Sigmoid colon (tissue), 7 donors: Measurements from ENCODE around the gene PLEKHA1. TPM values are rescaled to one million over a fixed set of nuclear protein-coding genes. Genes with fewer than 3 reads are reported as not detected.

Experiments used
- DNase-seq: peaks from one replicate; pipeline ENCODE4 v3.0.0-alpha.2; 2019
- H3K27ac ChIP-seq, 4 donors: fragments of 200-600 bp; sonication (generic); one replicate each; pipeline ENCODE4 v1.5.1; 2016 to 2019; ENCODE audit warnings: mild to moderate bottlenecking in 1 of 4
- H3K27me3 ChIP-seq, 3 donors: fragments of 200-600 bp; sonication (generic); one replicate each; pipeline ENCODE4 v1.5.1; 2019; ENCODE audit warnings: mild to moderate bottlenecking in 1 of 3
- H3K36me3 ChIP-seq, 4 donors: fragments of 200-600 bp; sonication (generic); one replicate each; pipeline ENCODE4 v1.5.1; 2016 to 2019
- H3K4me1 ChIP-seq, 4 donors: fragments of 200-600 bp; sonication (generic); one replicate each; pipeline ENCODE4 v1.5.1; 2017 to 2019
- H3K4me3 ChIP-seq, 4 donors: fragments of 200-600 bp; sonication (generic); one replicate each; pipeline ENCODE4 v1.5.1; 2017 to 2019; ENCODE audit warnings: mild to moderate bottlenecking in 2 of 4, moderate library complexity in 1 of 4
- H3K9me3 ChIP-seq, 4 donors: fragments of 200-600 bp in 3 of 4; sonication (generic) in 3 of 4; one replicate each; pipeline versions ENCODE4 v1.5.1 to v1.6.1; 2013 to 2019
- EP300 ChIP-seq, 4 donors: sonication (generic); formaldehyde crosslinking; IDR thresholded peaks; one replicate each; pipeline ENCODE4 v1.6.1; 2017; ENCODE audit warnings: antibody characterized with exemption in 4 of 4
- POLR2A ChIP-seq, 2 donors: fragments of 450-650 bp; IDR thresholded peaks; one replicate each; pipeline ENCODE4 v1.6.1; 2016; ENCODE audit warnings: antibody characterized with exemption in 2 of 2, mild to moderate bottlenecking in 2 of 2, moderate library complexity in 2 of 2
- POLR2AphosphoS5 ChIP-seq, 4 donors: sonication (generic); formaldehyde crosslinking; IDR thresholded peaks; one replicate each; pipeline ENCODE4 v1.6.1; 2017; ENCODE audit warnings: antibody characterized with exemption in 4 of 4
- WGBS, 2 donors: extraction: QIAGEN DNeasy Blood & Tissue Kit; methylation state at CpG; one replicate each; pipeline ENCODE4 v1.1.7; 2013; 5-methylcytosine and 5-hydroxymethylcytosine counted together
- intact Hi-C: fragments of 100-400 bp; cut with DNase I; formaldehyde crosslinking; loops from one replicate; pipeline ENCODE4 v1.15.1; 2023
- polyA plus RNA-seq, 3 donors: library from polyadenylated mRNA; stranded (reverse); fragments of 200-250 nt; gene quantifications; one replicate each; pipeline ENCODE4 v1.2.3, GENCODE V29; 2013
- total RNA-seq, 4 donors: library from RNA; depleted of rRNA; stranded (reverse); fragments of >200 nt; gene quantifications; one replicate each; pipeline ENCODE4 v1.1.0, GENCODE V29; 2016
- TF ChIP-seq, protein P1 (sequence below), 4 experiments: fragments of 450-650 bp in 3 of 4; fragments of 200-600 bp in 1 of 4; IDR thresholded peaks; one replicate each; pipeline ENCODE4 v1.5.1; 2016 to 2019; ENCODE audit warnings: antibody characterized with exemption in 4 of 4, mild to moderate bottlenecking in 3 of 4, moderate library complexity in 2 of 4
- donor health status: healthy with polysubstance abuse.
- donor health status: Bipolar disorder and iron deficiency.
- donor health status: healthy.

PLEKHA1 gene
- total and polyA plus RNA-seq, 7 donors: 20.9 to 53.2 (median 38.4) TPM

DNA sequence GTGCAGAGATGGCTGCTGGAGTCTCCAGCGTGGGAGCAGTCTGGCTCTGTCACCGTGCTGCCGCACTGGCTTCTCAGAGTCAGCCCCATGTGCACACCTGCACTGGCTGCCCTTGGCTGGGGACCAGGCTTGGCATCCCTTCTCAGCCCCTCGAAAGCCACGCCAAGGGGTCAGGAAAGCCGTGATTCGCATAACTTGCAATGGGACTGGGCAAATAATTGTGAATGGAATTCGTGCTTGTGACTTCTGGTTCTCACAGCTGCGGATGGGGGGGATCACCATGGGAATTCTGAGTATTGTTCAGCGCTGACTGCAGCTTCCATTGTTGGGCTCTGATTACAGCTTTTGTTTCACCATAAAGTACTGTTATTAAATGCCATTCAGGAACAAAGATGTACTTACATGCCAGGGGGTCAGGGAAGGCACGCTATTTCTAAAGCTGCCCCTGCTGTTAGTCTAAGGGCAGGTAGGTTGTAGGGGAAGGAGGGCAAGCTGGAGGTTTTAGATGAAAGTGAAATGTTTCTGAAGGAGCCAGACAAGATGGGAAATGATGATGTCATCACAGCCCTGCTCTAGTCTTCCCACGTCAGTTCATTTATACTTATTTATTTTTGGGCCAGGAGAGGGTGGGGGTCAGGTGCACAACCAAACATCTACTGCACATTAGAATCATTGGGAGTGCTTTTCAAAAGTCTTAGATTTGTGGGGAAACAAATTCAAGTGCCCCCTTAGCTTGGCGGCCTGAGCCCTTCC is 5.8 kb upstream of the PLEKHA1 start:
- Histone ChIP-seq H3K9me3 (no peaks in the 10 kb centered on the region), H3K4me1 (peaks cover 0 to 43% (median 35%) of the 10 kb centered on the region in 4 donors), H3K27ac (no peak overlapping the region), H3K27me3 (no peaks in the 10 kb centered on the region), H3K4me3 (no peak overlapping the region), H3K36me3 (no peaks in the 10 kb centered on the region)
- no peak for DNase-seq
- TF ChIP-seq, protein P1, sequence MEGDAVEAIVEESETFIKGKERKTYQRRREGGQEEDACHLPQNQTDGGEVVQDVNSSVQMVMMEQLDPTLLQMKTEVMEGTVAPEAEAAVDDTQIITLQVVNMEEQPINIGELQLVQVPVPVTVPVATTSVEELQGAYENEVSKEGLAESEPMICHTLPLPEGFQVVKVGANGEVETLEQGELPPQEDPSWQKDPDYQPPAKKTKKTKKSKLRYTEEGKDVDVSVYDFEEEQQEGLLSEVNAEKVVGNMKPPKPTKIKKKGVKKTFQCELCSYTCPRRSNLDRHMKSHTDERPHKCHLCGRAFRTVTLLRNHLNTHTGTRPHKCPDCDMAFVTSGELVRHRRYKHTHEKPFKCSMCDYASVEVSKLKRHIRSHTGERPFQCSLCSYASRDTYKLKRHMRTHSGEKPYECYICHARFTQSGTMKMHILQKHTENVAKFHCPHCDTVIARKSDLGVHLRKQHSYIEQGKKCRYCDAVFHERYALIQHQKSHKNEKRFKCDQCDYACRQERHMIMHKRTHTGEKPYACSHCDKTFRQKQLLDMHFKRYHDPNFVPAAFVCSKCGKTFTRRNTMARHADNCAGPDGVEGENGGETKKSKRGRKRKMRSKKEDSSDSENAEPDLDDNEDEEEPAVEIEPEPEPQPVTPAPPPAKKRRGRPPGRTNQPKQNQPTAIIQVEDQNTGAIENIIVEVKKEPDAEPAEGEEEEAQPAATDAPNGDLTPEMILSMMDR (IDR thresholded peaks at IDR 0.05): no peak
- TF ChIP-seq POLR2A (IDR thresholded peaks at IDR 0.05): no peak
- intact Hi-C loops: no loop called here
- 77 to 87% methylated on average over 13 of the region's 13 CpGs for WGBS, 2 donors

GRCh38 chr10:122373108-122373507 is 1.4 kb upstream of the PLEKHA1 start:
- TF ChIP-seq, protein P1 (IDR thresholded peaks at IDR 0.05): no peak
- TF ChIP-seq POLR2AphosphoS5 (IDR thresholded peaks at IDR 0.05): no peak
- no peak for TF ChIP-seq EP300 (IDR thresholded peaks at IDR 0.05)
- TF ChIP-seq POLR2A (IDR thresholded peaks at IDR 0.05): no peak
- WGBS, 2 donors: 49 to 76% methylated on average over 4 of the region's 4 CpGs
- Histone ChIP-seq H3K27me3 (no peaks in the 10 kb centered on the region), H3K9me3 (no peaks in the 10 kb centered on the region), H3K4me1 (peaks cover 0 to 59% (median 45%) of the 10 kb centered on the region in 4 donors), H3K27ac (peak overlapping the region; percentile 98 to 100 (median 98)), H3K36me3 (no peaks in the 10 kb centered on the region), H3K4me3 (no peak overlapping the region)
- intact Hi-C loops: loop anchor here (5.0 kb wide), 2 partner anchors 114 to 231 kb away; no protein-coding TSS in a partner anchor
- no peak for DNase-seq

GRCh38 chr10:122373721-122374120 is 787 bp upstream of the PLEKHA1 start:
- intact Hi-C loops: loop anchor here (2.0 to 5.0 kb wide), 3 partner anchors 65 to 231 kb away; no protein-coding TSS in a partner anchor

GRCh38 chr10:122374859-122375678 is 561 bp downstream of the PLEKHA1 start:
- Histone ChIP-seq H3K4me1 (peaks cover 0 to 61% (median 47%) of the 10 kb centered on the region in 4 donors), H3K4me3 (peak overlapping the region; percentile 69 to 97 (median 94)), H3K27me3 (no peaks in the 10 kb centered on the region), H3K9me3 (no peaks in the 10 kb centered on the region), H3K27ac (peak overlapping the region; percentile 98 to 100 (median 98)), H3K36me3 (no peaks in the 10 kb centered on the region)
- TF ChIP-seq EP300 (IDR thresholded peaks at IDR 0.05) (no peak), POLR2AphosphoS5 (IDR thresholded peaks at IDR 0.05) (peak in 1 of 4 donors; percentile 51), POLR2A (IDR thresholded peaks at IDR 0.05) (peak in 1 of 2 donors; percentile 18)
- TF ChIP-seq, protein P1 (IDR thresholded peaks at IDR 0.05): no peak
- peak; percentile 75 for DNase-seq
- intact Hi-C loops: loop anchor here (2.0 to 5.0 kb wide), 4 partner anchors 42 to 233 kb away; no protein-coding TSS in a partner anchor
- 0% methylated on average over 89 of the region's 89 CpGs for WGBS, 2 donors

More at GRCh38 chr10:122373721-122374120, 787 bp upstream of the PLEKHA1 start:
- H3K27me3 ChIP-seq: no peaks in the 10 kb centered on the region
- H3K4me3 ChIP-seq: peak overlapping the region; percentile 19 to 97 (median 94)
- TF ChIP-seq, protein P1 (IDR thresholded peaks at IDR 0.05): no peak
- TF ChIP-seq POLR2A (IDR thresholded peaks at IDR 0.05): no peak
- TF ChIP-seq EP300 (IDR thresholded peaks at IDR 0.05): no peak
- TF ChIP-seq POLR2AphosphoS5 (IDR thresholded peaks at IDR 0.05): no peak
- WGBS, 2 donors: 4 to 10% methylated on average over 13 of the region's 13 CpGs
- DNase-seq: no peak
- peaks cover 0 to 61% (median 45%) of the 10 kb centered on the region in 4 donors for H3K4me1 ChIP-seq
- H3K9me3 ChIP-seq: no peaks in the 10 kb centered on the region
- no peaks in the 10 kb centered on the region for H3K36me3 ChIP-seq
- H3K27ac ChIP-seq: peak overlapping the region; percentile 98 to 100 (median 98)
